SK-N-MC (cell line): Measurements from ENCODE around the gene SMIM29.

Experiments used
- EZH2 ChIP-seq: fragments of 200-600 bp; sonication (generic); IDR thresholded peaks from one replicate; pipeline ENCODE4 v1.6.1; 2017; ENCODE audit warnings: antibody characterized with exemption
- POLR2AphosphoS5 ChIP-seq: IDR thresholded peaks from 2 replicates; pipeline ENCODE4 v1.6.1; 2012; ENCODE audit warnings: mild to moderate bottlenecking, low read depth, low read length, borderline replicate concordance

DNA sequence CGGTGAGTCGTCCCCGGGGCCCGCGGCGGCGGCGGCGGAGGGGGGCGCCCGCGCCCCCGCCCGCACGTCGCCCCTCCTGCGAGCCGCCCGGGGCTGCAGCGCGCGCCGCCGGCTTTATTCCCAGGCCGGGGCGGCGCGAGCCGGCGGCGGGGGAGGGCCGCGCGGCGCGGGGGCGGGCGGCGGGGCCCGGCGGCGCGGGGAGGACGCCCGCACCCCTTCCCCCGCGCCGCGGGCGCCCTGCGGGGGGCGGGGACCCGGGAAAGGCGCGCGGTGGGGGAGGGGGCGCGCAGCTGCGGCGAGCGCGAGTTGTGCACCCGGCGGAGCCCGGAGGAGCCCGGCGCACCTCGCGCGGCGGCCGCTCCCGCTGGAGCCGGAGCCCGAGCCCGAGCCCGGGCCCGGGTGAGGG, 11.5 kb downstream of the SMIM29 start:
- TF ChIP-seq EZH2, result no peak
- TF ChIP-seq POLR2AphosphoS5, result no peak; the same call in 1 of the 2 replicates
